HEK293 (cell line): ENCODE data around the gene MASP2.
"Not testable (repeated sequence)": the region's sequence is repeated elsewhere in the genome, so short reads cannot be mapped to it uniquely, and the experiment has no call there.

Source experiments
- CTCF ChIA-PET: fragments of 350-600 bp; formaldehyde crosslinking; extraction: SDS; loops from one replicate; lab custom pipeline; 2021; ENCODE audit warnings: antibody characterized with exemption; lab: Yijun Ruan, JAX
- POLR2A ChIA-PET: fragments of 300-600 bp; formaldehyde crosslinking; extraction: SDS; loops from one replicate; lab custom pipeline; 2020; ENCODE audit warnings: antibody characterized with exemption, inconsistent platforms; lab: Yijun Ruan, JAX
- H3K27ac ChIP-seq: fragments of 200-500 bp; sonication (Bioruptor generic); 2 replicates; pipeline ENCODE4 v1.5.1; 2014; ENCODE audit warnings: low read depth, low read length, control low read depth, inconsistent platforms; ENCODE audit errors: extremely low read depth
- H3K36me3 ChIP-seq, 2 experiments: fragments of 200-500 bp in 1 of 2; sonication (Bioruptor generic) in 1 of 2; 1 replicate in 1 of 2; 2 replicates in 1 of 2; pipeline ENCODE4 v1.5.1; 2014 to 2017; ENCODE audit warnings: inconsistent platforms in 2 of 2, low read length in 2 of 2; ENCODE audit not compliant: control insufficient read depth in 2 of 2, insufficient read depth in 1 of 2
- H3K4me1 ChIP-seq: fragments of 200-500 bp; sonication (Bioruptor generic); 2 replicates; pipeline ENCODE4 v1.5.1; 2014; ENCODE audit warnings: mild to moderate bottlenecking, low read length, inconsistent platforms; ENCODE audit not compliant: control insufficient read depth, insufficient read depth
- H3K4me3 ChIP-seq: 2 replicates; pipeline ENCODE4 v1.5.1; 2011; ENCODE audit warnings: low read depth, mild to moderate bottlenecking, control low read depth, low read length, moderate library complexity
- H3K9me3 ChIP-seq: fragments of 200-500 bp; sonication (Bioruptor generic); 2 replicates; pipeline ENCODE4 v1.5.1; 2014; ENCODE audit warnings: low read depth, low read length, inconsistent platforms; ENCODE audit not compliant: control insufficient read depth, insufficient read depth
- KLF7 ChIP-seq: fragments of 450-650 bp; formaldehyde crosslinking; IDR thresholded peaks from 2 replicates; pipeline ENCODE4 v1.5.1; 2016; ENCODE audit warnings: missing biosample characterization, missing genetic modification characterization, borderline replicate concordance
- MZF1 ChIP-seq: fragments of 450-650 bp; formaldehyde crosslinking; IDR thresholded peaks from 2 replicates; pipeline ENCODE4 v1.5.1; 2017; ENCODE audit warnings: missing biosample characterization, missing genetic modification characterization, borderline replicate concordance
- SCRT2 ChIP-seq: fragments of 450-650 bp; formaldehyde crosslinking; IDR thresholded peaks from 2 replicates; pipeline ENCODE4 v1.5.1; 2016; ENCODE audit warnings: missing biosample characterization, missing genetic modification characterization
- ZBTB17 ChIP-seq: fragments of 450-650 bp; formaldehyde crosslinking; IDR thresholded peaks from 2 replicates; pipeline ENCODE4 v1.5.1; 2016; ENCODE audit warnings: missing biosample characterization, missing genetic modification characterization
- ZNF175 ChIP-seq: fragments of 450-650 bp; formaldehyde crosslinking; IDR thresholded peaks from 2 replicates; pipeline ENCODE4 v1.5.1; 2016; ENCODE audit warnings: missing biosample characterization, missing genetic modification characterization
- ZNF23 ChIP-seq: fragments of 450-650 bp; formaldehyde crosslinking; IDR thresholded peaks from 2 replicates; pipeline ENCODE4 v1.5.1; 2016; ENCODE audit warnings: missing biosample characterization, missing genetic modification characterization, borderline replicate concordance
- ZNF354C ChIP-seq: fragments of 450-650 bp; formaldehyde crosslinking; IDR thresholded peaks from 2 replicates; pipeline ENCODE4 v1.5.1; 2016; ENCODE audit warnings: missing biosample characterization, missing genetic modification characterization, low read depth, borderline replicate concordance
- ZNF366 ChIP-seq: fragments of 450-650 bp; formaldehyde crosslinking; conservative IDR thresholded peaks from 2 replicates; pipeline ENCODE4 v1.5.1; 2016; ENCODE audit warnings: missing biosample characterization, missing genetic modification characterization
- ZNF37A ChIP-seq: fragments of 450-650 bp; IDR thresholded peaks from 2 replicates; pipeline ENCODE4 v1.5.1; 2018; ENCODE audit warnings: missing biosample characterization, missing genetic modification characterization
- ZNF658 ChIP-seq: fragments of 450-650 bp; formaldehyde crosslinking; IDR thresholded peaks from 2 replicates; pipeline ENCODE4; 2016; ENCODE audit warnings: missing biosample characterization, missing genetic modification characterization
- ZNF791 ChIP-seq: fragments of 450-650 bp; formaldehyde crosslinking; IDR thresholded peaks from 2 replicates; pipeline ENCODE4 v1.5.1; 2016; ENCODE audit warnings: missing biosample characterization, missing genetic modification characterization
- TF ChIP-seq, protein P1 (sequence below): fragments of 450-650 bp; formaldehyde crosslinking; IDR thresholded peaks from 2 replicates; pipeline ENCODE4 v1.5.1; 2016; ENCODE audit warnings: missing biosample characterization, missing genetic modification characterization
- TF ChIP-seq, protein P2 (sequence below): fragments of 450-650 bp; formaldehyde crosslinking; IDR thresholded peaks from 2 replicates; pipeline ENCODE4 v1.5.1; 2016; ENCODE audit warnings: missing biosample characterization, missing genetic modification characterization
- TF ChIP-seq, protein P3 (sequence below): fragments of 450-650 bp; formaldehyde crosslinking; IDR thresholded peaks from 2 replicates; pipeline ENCODE4 v1.5.1; 2016; ENCODE audit warnings: missing biosample characterization, missing genetic modification characterization
- TF ChIP-seq, protein P4 (sequence below): fragments of 450-650 bp; formaldehyde crosslinking; IDR thresholded peaks from 2 replicates; pipeline ENCODE4 v1.5.0; 2017; ENCODE audit warnings: missing biosample characterization, missing genetic modification characterization, borderline replicate concordance

MASP2 gene

DNA sequence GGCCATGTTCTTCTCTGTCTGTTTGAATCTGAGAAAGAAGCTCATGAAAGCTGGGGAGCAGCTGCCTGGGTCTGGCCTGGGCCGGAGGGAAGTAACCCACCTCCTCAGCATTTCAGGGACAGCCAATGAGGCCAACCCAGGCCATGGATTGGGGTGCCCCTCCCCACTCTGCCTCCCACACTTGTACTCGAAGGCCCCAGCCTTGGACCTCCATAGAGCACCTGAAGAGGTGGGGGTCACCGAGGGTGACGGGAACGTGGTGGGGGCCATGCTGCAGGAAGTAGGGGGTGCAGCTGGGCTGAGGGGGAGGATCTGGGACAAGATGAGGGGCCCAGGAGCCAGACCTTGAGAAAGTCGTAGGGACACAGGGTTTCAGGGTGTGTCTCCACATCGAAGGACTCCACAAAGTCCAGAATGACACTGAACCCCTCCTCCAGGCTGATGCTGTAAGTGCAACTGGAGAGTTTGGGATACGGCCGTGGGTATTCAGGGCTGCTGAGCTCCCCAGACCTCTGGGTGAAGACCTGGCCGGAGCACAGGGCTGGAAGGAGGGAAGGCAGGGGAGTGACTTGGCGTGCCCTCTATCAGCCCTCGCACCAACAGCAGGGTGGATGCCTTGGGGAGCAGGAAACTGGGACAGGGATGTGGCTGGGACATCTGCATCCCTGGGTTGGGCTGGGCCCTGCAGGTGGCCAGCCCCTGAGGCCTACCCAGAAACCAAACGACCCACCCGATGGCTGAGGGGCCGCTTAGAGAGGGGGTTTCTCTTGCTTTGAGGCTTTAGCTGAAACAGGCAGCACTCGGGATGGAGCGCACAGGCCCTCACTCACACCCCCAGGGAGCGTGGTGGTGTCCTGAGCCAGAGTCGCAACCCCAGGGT lies 3.8 kb downstream of the MASP2 start:
- TF ChIP-seq ZNF175 (no peak), ZNF37A (tag by site-specific recombination) (no peak), ZNF23 (tag by site-specific recombination) (no peak), ZNF354C (tag by site-specific recombination) (no peak), KLF7 (no peak)
- TF ChIP-seq, protein P1, sequence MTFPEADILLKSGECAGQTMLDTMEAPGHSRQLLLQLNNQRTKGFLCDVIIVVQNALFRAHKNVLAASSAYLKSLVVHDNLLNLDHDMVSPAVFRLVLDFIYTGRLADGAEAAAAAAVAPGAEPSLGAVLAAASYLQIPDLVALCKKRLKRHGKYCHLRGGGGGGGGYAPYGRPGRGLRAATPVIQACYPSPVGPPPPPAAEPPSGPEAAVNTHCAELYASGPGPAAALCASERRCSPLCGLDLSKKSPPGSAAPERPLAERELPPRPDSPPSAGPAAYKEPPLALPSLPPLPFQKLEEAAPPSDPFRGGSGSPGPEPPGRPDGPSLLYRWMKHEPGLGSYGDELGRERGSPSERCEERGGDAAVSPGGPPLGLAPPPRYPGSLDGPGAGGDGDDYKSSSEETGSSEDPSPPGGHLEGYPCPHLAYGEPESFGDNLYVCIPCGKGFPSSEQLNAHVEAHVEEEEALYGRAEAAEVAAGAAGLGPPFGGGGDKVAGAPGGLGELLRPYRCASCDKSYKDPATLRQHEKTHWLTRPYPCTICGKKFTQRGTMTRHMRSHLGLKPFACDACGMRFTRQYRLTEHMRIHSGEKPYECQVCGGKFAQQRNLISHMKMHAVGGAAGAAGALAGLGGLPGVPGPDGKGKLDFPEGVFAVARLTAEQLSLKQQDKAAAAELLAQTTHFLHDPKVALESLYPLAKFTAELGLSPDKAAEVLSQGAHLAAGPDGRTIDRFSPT (tag by site-specific recombination) = no peak
- TF ChIP-seq, protein P2, sequence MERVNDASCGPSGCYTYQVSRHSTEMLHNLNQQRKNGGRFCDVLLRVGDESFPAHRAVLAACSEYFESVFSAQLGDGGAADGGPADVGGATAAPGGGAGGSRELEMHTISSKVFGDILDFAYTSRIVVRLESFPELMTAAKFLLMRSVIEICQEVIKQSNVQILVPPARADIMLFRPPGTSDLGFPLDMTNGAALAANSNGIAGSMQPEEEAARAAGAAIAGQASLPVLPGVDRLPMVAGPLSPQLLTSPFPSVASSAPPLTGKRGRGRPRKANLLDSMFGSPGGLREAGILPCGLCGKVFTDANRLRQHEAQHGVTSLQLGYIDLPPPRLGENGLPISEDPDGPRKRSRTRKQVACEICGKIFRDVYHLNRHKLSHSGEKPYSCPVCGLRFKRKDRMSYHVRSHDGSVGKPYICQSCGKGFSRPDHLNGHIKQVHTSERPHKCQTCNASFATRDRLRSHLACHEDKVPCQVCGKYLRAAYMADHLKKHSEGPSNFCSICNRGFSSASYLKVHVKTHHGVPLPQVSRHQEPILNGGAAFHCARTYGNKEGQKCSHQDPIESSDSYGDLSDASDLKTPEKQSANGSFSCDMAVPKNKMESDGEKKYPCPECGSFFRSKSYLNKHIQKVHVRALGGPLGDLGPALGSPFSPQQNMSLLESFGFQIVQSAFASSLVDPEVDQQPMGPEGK (tag by site-specific recombination) = no peak
- ChIA-PET CTCF (no interaction called here), POLR2A (interaction anchor here (0.5 kb wide), 1 partner anchor 12 kb away, joined by 4 read pairs; no protein-coding TSS in a partner anchor)
- Histone ChIP-seq H3K4me1 (no peaks in the 10 kb centered on the region), H3K9me3 (no peaks in the 10 kb centered on the region), H3K4me3 (no peak overlapping the region), H3K36me3 (no peaks in the 10 kb centered on the region), H3K27ac (no peak overlapping the region)

DNA sequence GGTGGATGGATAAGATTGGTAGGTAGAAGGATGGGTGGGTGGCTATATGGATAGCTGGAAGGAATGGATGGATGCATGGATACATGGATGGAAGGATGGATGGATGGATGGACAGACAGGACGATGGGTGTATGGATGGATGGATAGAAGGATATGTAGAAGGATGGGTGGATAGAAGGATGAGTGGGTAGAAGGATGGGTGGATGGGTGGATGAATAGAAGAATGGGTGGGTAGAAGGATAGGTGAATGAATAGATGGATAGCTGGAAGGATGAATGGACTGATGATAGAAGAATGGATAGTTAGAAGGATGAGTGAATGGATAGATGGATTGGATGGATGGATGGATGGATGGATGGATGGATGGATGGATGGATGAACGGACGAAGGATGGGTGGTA lies 5.0 kb downstream of the MASP2 start:
- no peak overlapping the region for H3K27ac ChIP-seq
- no peak overlapping the region for H3K4me3 ChIP-seq
- TF ChIP-seq, protein P3, sequence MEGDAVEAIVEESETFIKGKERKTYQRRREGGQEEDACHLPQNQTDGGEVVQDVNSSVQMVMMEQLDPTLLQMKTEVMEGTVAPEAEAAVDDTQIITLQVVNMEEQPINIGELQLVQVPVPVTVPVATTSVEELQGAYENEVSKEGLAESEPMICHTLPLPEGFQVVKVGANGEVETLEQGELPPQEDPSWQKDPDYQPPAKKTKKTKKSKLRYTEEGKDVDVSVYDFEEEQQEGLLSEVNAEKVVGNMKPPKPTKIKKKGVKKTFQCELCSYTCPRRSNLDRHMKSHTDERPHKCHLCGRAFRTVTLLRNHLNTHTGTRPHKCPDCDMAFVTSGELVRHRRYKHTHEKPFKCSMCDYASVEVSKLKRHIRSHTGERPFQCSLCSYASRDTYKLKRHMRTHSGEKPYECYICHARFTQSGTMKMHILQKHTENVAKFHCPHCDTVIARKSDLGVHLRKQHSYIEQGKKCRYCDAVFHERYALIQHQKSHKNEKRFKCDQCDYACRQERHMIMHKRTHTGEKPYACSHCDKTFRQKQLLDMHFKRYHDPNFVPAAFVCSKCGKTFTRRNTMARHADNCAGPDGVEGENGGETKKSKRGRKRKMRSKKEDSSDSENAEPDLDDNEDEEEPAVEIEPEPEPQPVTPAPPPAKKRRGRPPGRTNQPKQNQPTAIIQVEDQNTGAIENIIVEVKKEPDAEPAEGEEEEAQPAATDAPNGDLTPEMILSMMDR (tag by site-specific recombination) = no peak
- TF ChIP-seq ZBTB17 (tag by site-specific recombination) (peak; percentile 86), ZNF658 (tag by site-specific recombination) (peak; percentile 43; the same call in 1 of the 2 replicates), ZNF791 (no peak), ZNF366 (tag by site-specific recombination) (peak; percentile 96)
- TF ChIP-seq, all 188 proteins: peak for 3
- CTCF ChIA-PET = interaction anchor here (0.6 to 1.0 kb wide), 3 partner anchors 22 to 794 kb away, joined by 3 to 4 read pairs (median 3); no protein-coding TSS in a partner anchor
- Histone ChIP-seq H3K36me3 (no peaks in the 10 kb centered on the region), H3K4me1 (no peaks in the 10 kb centered on the region), H3K9me3 (no peaks in the 10 kb centered on the region)
- POLR2A ChIA-PET = no interaction called here

DNA sequence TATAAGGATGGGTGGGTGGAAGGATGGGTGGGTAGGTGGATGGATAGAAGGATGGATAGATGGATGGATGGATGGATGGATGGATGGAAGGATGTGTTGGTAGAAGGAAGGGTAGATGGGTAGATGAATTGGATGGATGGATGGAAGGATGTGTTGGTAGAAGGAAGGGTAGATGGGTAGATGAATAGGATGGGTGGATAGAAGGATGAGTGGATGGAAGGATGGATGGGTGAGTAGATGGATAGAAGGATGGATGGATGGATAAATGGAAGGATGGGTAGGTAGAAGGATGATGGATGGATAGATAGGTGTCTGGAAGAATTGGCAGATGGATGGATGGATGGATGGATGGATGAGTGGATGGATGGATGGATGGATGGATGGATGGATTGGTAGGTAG lies 6.0 kb downstream of the MASP2 start:
- CTCF ChIA-PET = interaction anchor here (0.7 kb wide), 1 partner anchor 20 kb away, joined by 3 read pairs; no protein-coding TSS in a partner anchor
- H3K4me1 ChIP-seq = no peaks in the 10 kb centered on the region
- TF ChIP-seq ZNF366 (tag by site-specific recombination) (peak; percentile 96), MZF1 (no peak), SCRT2 (tag by site-specific recombination) (no peak), ZBTB17 (tag by site-specific recombination) (peak; percentile 13)
- TF ChIP-seq, protein P4, sequence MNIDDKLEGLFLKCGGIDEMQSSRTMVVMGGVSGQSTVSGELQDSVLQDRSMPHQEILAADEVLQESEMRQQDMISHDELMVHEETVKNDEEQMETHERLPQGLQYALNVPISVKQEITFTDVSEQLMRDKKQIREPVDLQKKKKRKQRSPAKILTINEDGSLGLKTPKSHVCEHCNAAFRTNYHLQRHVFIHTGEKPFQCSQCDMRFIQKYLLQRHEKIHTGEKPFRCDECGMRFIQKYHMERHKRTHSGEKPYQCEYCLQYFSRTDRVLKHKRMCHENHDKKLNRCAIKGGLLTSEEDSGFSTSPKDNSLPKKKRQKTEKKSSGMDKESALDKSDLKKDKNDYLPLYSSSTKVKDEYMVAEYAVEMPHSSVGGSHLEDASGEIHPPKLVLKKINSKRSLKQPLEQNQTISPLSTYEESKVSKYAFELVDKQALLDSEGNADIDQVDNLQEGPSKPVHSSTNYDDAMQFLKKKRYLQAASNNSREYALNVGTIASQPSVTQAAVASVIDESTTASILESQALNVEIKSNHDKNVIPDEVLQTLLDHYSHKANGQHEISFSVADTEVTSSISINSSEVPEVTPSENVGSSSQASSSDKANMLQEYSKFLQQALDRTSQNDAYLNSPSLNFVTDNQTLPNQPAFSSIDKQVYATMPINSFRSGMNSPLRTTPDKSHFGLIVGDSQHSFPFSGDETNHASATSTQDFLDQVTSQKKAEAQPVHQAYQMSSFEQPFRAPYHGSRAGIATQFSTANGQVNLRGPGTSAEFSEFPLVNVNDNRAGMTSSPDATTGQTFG (tag by site-specific recombination) = 0 out of 2 replicates have a peak, but pooled peaks have one; percentile 0
- TF ChIP-seq, all 188 proteins: peak for 3
- Histone ChIP-seq H3K36me3 (no peaks in the 10 kb centered on the region), H3K9me3 (no peaks in the 10 kb centered on the region), H3K4me3 (no peak overlapping the region), H3K27ac (no peak overlapping the region)
- POLR2A ChIA-PET = no interaction called here

DNA sequence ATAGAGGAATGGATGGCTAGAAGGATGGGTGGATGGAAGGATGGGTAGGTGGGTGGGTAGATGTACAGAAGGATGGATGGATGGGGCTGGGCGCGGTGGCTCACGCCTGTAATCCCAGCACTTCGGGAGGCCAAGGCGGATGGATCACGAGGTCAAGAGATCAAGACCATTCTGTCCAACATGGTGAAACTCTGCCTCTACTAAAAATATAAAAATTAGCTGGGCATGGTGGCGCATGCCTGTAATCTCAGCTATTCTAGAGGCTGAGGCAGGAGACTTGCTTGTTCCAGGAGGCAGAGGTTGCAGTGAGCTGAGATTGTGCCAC lies 7.0 kb downstream of the MASP2 start:
- not testable (repeated sequence) for H3K4me1 ChIP-seq, H3K27ac ChIP-seq, H3K4me3 ChIP-seq, H3K36me3 ChIP-seq, H3K9me3 ChIP-seq
- CTCF ChIA-PET = interaction anchor here (5.1 kb wide), 1 partner anchor 604 kb away, joined by 95 read pairs; no protein-coding TSS in a partner anchor
- POLR2A ChIA-PET = interaction anchor here (0.7 kb wide), 1 partner anchor 76 kb away, joined by 9 read pairs; no protein-coding TSS in a partner anchor
